Type B pancreatic cell (in vitro differentiated cells): ENCODE measurements around the gene CCDC73. TPM values are rescaled to one million over a fixed set of nuclear protein-coding genes. Genes with fewer than 3 reads are reported as not detected.

Experiments
- DNase-seq: peaks from one replicate; pipeline ENCODE4 v3.0.0; 2021; ENCODE audit warnings: mixed read lengths; ENCODE audit not compliant: unreplicated experiment; ENCODE audit errors: extremely low spot score
- H3K27ac Mint-ChIP-seq: 2 replicates; pipeline ENCODE4 v1.8.0; 2021; ENCODE audit warnings: mild to moderate bottlenecking, mixed read lengths
- H3K27me3 Mint-ChIP-seq: 2 replicates; pipeline ENCODE4 v1.8.0; 2021; ENCODE audit warnings: mixed read lengths
- H3K36me3 Mint-ChIP-seq: 2 replicates; pipeline ENCODE4 v1.8.0; 2021; ENCODE audit warnings: mixed read lengths
- H3K4me1 Mint-ChIP-seq: one replicate; pipeline ENCODE4 v1.8.0; 2021; ENCODE audit warnings: mixed read lengths; ENCODE audit not compliant: unreplicated experiment
- H3K4me3 Mint-ChIP-seq: 2 replicates; pipeline ENCODE4 v1.8.0; 2021; ENCODE audit warnings: mild to moderate bottlenecking, mixed read lengths
- H3K9me3 Mint-ChIP-seq: 2 replicates; pipeline ENCODE4 v1.8.0; 2021; ENCODE audit warnings: mixed read lengths
- CTCF ChIP-seq: fragments of 200-600 bp; sonication (generic); conservative IDR thresholded peaks from 2 replicates; pipeline ENCODE4 v1.5.0; 2021; ENCODE audit warnings: antibody characterized with exemption, mild to moderate bottlenecking
- total RNA-seq: library from RNA; stranded (reverse); gene quantifications from 2 replicates; pipeline ENCODE4 v1.2.1, GENCODE V29; 2021; ENCODE audit warnings: low replicate concordance

Gene CCDC73
- total RNA-seq, 1 donor from 2014 or later: 0.07 TPM

DNA sequence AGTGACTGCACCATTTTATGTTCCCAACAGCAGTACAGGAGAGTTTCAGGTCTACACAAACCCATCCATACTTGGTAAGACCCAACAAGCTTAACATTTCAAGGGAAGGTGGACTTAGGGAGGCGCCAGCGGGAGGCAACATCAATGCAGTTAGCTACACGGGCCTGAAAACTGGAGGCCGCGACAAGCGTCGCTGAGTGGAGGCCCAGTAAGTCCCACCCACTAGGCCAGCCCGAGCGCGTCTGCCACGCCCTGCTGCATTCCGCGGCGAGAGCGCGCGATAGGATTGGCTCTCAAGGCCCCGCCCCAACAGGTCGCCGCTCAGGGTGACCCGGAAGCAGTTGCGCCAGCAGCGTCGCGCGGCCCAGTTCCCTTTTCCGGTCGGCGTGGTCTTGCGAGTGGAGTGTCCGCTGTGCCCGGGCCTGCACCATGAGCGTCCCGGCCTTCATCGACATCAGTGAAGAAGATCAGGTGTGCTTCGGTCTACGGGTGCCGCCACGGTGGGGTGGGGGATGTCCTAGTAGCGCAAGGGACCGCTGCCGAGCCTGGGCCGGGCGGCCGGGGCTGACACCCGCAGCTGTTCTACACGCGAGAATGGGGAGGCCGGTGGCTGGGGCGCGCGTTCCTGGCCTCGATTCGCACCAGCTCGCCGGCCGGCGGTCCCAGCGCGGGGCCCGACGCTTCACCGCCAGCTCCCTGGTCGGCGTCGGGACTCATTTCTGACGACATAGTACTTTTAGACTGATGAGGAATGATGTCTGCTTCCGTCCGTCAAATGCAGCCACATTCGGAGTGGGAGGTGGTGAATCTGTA is 210.8 kb downstream of the CCDC73 start, which contains the start of gene EIF3M:
EIF3M (plus strand) TSS at position 373 of the 813 bp plus-strand sequence; CDS start at position 430, 57 bp downstream.
- H3K4me3 Mint-ChIP-seq: peak within 1 kb of the TSS; percentile 98
- DNase-seq: peak; percentile 96
- no peaks in the 10 kb centered on the region for H3K9me3 Mint-ChIP-seq
- peaks cover 2% of the 10 kb centered on the region for H3K27me3 Mint-ChIP-seq
- H3K4me1 Mint-ChIP-seq: peaks cover 23% of the 10 kb centered on the region
- peak within 1 kb of the TSS; percentile 98 for H3K27ac Mint-ChIP-seq
- peaks cover 13% of the 10 kb centered on the region for H3K36me3 Mint-ChIP-seq
- TF ChIP-seq CTCF: no peak

GRCh38 chr11:32581556-32581955 is 212.9 kb downstream of the CCDC73 start:
- Mint-ChIP-seq H3K27me3 (peaks cover 2% of the 10 kb centered on the region), H3K4me3 (no peak overlapping the region), H3K4me1 (peaks cover 20% of the 10 kb centered on the region), H3K9me3 (no peaks in the 10 kb centered on the region), H3K27ac (peak overlapping the region; percentile 11), H3K36me3 (peaks cover 2% of the 10 kb centered on the region)
- TF ChIP-seq CTCF: no peak
- DNase-seq: no peak

- no peak for TF ChIP-seq CTCF
- no peaks in the 10 kb centered on the region for H3K36me3 Mint-ChIP-seq
- peaks cover 2% of the 10 kb centered on the region for H3K27me3 Mint-ChIP-seq
- DNase-seq: no peak
- H3K9me3 Mint-ChIP-seq: no peaks in the 10 kb centered on the region
- H3K4me3 Mint-ChIP-seq: no peak overlapping the region
- no peak overlapping the region for H3K27ac Mint-ChIP-seq
- H3K4me1 Mint-ChIP-seq: peaks cover 16% of the 10 kb centered on the region
These were observed 213.5 kb downstream of the CCDC73 start for GRCh38 chr11:32580967-32581366.

DNA sequence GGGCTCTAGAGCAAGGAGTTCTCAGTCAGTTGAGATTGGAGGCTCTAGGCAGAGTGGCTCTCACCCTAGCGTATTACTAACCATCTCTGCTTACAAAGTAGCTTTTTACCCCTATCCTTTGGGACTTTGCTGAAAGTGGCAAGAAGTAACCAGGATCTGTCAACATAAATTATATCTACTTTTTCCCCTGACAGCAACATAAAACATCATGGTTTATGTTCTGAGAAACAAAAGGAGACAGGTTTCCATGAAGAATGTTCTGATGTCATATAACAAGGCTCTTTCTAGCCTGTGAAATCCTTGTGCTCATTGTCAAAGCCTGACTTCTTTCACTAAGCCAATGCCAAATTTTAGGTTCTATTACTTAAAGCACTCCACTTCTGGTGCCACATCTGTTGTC is 218.0 kb downstream of the CCDC73 start:
- H3K9me3 Mint-ChIP-seq: no peaks in the 10 kb centered on the region
- no peak for DNase-seq

DNA sequence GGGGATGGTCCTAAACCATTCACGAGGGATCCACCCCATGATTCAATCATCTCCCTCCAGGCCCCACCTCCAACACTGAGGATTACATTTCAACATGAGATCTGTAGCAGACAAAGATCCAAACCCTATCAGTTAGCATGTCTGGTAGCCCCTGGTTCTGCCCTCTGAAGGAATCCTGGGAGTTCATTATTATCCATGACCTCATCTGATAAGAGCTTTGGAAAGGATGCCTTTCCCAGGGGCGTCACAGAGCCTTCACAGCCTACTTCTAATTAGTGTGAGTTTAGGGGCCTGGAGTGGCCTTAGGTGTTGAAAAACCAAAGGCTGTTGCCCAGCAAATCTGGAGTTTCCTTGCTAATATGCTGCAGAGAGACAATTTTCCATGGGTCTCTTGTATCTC is 219.4 kb downstream of the CCDC73 start:
- H3K36me3 Mint-ChIP-seq: no peaks in the 10 kb centered on the region
- no peak overlapping the region for H3K27ac Mint-ChIP-seq
- no peak overlapping the region for H3K4me3 Mint-ChIP-seq
- TF ChIP-seq CTCF: no peak
- H3K27me3 Mint-ChIP-seq: peaks cover 3% of the 10 kb centered on the region
- peaks cover 17% of the 10 kb centered on the region for H3K4me1 Mint-ChIP-seq
- no peak for DNase-seq
- no peaks in the 10 kb centered on the region for H3K9me3 Mint-ChIP-seq

More for the DNA sequence above, 218.0 kb downstream of the CCDC73 start:
- Mint-ChIP-seq H3K36me3 (no peaks in the 10 kb centered on the region), H3K4me3 (no peak overlapping the region), H3K27me3 (no peaks in the 10 kb centered on the region), H3K27ac (no peak overlapping the region), H3K4me1 (peaks cover 13% of the 10 kb centered on the region)
- no peak for TF ChIP-seq CTCF
